HG03045 (cell line): Measurements from ENCODE around the gene OR4C11.

ENCODE experiments used
- ATAC-seq: cut with Tn5 transposase; IDR thresholded peaks from one replicate; pipeline ENCODE4 v1.9.1; 2021; ENCODE audit warnings: mild to moderate bottlenecking, moderate library complexity; ENCODE audit not compliant: unreplicated experiment

OR4C11 gene, protein sequence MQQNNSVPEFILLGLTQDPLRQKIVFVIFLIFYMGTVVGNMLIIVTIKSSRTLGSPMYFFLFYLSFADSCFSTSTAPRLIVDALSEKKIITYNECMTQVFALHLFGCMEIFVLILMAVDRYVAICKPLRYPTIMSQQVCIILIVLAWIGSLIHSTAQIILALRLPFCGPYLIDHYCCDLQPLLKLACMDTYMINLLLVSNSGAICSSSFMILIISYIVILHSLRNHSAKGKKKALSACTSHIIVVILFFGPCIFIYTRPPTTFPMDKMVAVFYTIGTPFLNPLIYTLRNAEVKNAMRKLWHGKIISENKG

DNA sequence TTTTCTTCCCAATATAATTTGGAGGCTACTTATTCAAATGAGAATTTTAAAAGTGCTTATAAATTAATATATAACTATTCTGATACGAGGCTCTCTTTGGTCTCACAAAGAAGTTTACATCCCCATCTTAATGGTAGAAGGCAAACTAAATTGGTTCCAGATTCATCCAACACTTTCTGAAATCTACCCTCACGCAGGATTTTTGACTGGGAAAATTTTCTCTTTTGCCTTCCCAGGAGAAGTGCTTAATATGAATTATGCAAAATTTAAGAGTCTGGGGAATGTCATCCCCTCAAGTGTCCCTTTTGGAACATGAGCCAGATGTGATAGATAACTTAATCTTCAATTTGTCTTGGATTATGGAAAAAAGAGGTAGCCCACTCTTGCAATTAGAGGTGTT lies at the start of gene OR4C11:
Gene OR4C11, minus strand, starts transcription at position 101 of the 400 bp plus-strand sequence. CDS start 3,272 bp downstream, outside the sequence.
- ATAC-seq = no peak

DNA sequence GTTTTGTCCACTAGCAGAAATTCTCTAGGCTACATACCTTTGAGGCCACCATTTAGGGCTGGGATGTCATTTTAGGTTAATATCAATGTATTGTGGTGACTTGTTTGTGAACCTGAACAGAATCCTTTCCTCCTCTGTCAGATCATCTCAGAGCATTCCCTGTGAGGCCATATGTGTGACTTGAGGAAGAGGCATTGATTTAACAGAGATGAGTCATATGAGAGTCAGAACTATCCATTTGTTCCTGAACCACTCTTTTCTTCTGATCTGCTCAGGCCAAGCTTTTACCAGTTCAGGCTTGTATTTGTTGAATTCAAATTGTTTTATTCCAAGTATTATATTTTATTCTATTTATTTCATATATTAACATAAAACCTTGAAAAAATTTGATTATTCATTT lies 47.7 kb upstream of the OR4C11 start:
- no peak for ATAC-seq

DNA sequence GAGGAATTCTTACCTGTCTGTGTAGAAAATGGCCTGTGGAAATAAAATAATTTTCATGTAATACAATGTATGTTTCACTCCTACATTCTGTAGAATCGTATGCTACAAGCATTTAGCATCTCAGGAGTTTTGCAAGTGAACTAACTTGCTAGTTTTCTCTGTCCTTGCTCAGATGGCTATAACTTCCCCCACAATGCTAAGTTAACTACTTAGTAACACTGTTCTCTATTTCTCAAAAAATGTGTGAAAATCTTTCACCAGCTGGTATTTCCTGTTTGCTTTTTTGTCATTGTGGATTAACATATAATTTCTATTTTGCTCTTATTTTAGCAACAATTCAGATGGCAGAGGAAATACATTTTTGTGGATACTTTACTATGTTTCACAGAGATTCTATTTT lies 45.1 kb upstream of the OR4C11 start:
- ATAC-seq = no peak

DNA sequence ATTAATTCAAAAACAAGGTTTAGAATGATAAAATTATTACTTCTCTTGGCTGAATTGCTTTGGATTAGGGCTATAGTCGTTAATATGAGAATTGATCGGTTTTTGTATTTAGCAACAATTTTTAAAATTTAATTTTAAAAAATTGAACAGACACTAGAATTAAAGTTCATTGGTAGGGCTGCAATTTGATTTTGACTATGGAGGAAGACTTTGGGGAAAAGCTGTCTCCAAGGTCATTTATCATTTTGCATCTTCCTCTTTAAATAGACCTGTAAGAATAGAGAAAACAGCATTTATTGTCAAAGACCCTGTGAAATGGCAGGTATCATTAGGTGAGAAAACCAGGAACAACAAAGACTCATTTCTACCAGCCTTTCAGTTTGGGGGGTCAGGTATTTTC lies 40.6 kb upstream of the OR4C11 start, which contains the start of gene OR4S2:
Gene OR4S2, plus strand, starts transcription at position 301 of the 400 bp plus-strand sequence. CDS start 2,577 bp downstream, outside the sequence.
- no peak for ATAC-seq

DNA sequence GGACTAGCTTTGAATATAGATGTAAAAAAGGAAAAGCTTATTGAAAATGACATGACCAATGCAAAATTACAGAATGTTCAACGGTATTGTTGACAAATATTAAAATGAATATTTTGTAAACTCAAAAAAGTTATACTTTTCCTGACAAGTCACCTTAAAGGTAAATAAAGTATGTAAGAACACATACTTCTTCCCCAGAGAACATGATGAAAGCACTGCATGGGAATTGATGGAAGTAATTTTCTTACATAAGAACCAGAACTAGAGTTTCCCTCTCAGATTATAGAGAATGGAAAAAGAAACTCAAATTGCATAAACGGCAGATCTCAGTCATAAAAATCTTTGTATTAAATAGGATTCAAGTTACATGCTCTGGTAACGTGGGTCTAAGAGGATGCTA lies 27.4 kb upstream of the OR4C11 start, which contains the start of gene OR4P4:
Gene OR4P4, plus strand, starts transcription at position 301 of the 400 bp plus-strand sequence.
- no peak for ATAC-seq

DNA sequence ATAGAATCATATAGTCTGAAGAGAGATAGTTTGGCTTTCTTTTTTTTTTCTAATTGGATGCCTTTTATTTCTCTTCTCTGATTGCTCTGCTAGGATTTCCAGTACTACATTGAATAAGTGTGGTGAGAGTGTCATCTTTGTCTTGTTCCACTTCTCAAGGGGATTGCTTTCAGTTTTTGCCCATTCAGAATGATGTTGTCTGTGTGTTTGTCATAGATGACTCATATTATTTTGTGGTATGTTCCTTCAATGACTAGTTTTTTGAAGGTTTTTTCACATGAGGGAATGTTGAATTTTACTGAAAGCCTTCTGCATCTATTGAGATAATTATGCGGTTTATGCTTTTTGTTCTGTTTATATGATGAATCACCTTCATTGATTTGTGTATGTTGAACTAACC lies 17.1 kb upstream of the OR4C11 start:
- ATAC-seq = no peak

DNA sequence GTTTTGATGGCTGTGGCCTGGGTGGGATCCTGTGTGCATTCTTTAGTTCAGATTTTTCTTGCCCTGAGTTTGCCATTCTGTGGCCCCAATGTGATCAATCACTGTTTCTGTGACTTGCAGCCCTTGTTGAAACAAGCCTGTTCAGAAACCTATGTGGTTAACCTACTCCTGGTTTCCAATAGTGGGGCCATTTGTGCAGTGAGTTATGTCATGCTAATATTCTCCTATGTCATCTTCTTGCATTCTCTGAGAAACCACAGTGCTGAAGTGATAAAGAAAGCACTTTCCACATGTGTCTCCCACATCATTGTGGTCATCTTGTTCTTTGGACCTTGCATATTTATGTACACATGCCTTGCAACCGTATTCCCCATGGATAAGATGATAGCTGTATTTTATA lies 34.9 kb downstream of the OR4C11 start:
- ATAC-seq = no peak

DNA sequence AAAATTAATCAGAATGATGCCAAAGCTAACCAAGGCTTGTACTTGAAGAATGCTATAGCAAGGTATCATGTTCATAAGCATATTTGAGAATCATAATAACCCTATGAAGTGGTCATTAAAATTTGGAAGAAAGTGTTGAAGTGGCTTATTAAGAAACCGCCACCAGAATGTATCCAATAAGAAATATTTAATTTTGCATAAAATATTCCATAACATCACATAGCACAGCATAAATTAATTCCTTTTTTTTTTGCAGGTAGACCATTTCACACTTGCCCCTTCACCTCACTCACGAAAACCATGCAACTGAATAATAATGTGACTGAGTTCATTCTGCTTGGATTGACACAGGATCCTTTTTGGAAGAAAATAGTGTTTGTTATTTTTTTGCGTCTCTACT lies 35.6 kb downstream of the OR4C11 start, which contains the start of gene OR4C16:
Gene OR4C16, plus strand, starts transcription at position 301 of the 400 bp plus-strand sequence. Its CDS starts 0 bp downstream, at position 301.
- ATAC-seq = no peak

DNA sequence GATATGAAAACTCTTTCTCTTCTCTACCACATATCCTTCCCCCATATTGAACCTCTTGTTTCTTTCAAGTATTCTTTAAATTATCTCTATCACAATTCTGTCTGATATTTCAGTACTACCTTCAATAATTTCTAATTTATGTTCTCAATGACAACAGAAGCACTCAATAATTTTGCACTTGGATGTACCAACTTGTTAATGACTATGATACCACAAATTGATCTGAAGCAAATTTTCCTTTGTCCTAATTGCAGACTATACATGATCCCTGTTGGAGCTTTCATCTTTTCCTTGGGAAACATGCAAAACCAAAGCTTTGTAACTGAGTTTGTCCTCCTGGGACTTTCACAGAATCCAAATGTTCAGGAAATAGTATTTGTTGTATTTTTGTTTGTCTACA lies 53.3 kb downstream of the OR4C11 start, which contains the start of gene OR4C15:
Gene OR4C15, plus strand, starts transcription at position 301 of the 400 bp plus-strand sequence. Its CDS starts 0 bp downstream, at position 301.
- ATAC-seq = no peak
